CD4-positive, CD25-positive, alpha-beta regulatory T cell (primary cell): ENCODE data around the gene EVI5. TPM values are rescaled to one million over a fixed set of nuclear protein-coding genes. Genes with fewer than 3 reads are reported as not detected.
A peak's percentile ranks its signal among the peaks of the same experiment; 100 is the strongest.
"Not testable (repeated sequence)": the region's sequence is repeated elsewhere in the genome, so short reads cannot be mapped to it uniquely, and the experiment has no call there.

Experiments
- ATAC-seq, 2 donors: fragments of 150-1000 bp; cut with Tn5 transposase; one replicate each; pipeline ENCODE4 v1.10.0; 2021; ENCODE audit warnings: low read depth in 2 of 2, moderate number of reproducible peaks in 2 of 2, moderate library complexity in 1 of 2
- DNase-seq, 3 donors: peaks; one replicate each; pipeline versions ENCODE4 v3.0.0 to v3.0.0-alpha.2; 2012 to 2022; ENCODE audit warnings: mixed read lengths in 1 of 3
- H3K27ac ChIP-seq: one replicate; pipeline ENCODE4 v1.7.0; 2013; ENCODE audit warnings: mild to moderate bottlenecking, low read length; ENCODE audit not compliant: insufficient read depth, poor library complexity, severe bottlenecking
- H3K27me3 ChIP-seq: one replicate; pipeline ENCODE4 v1.7.0; 2013; ENCODE audit warnings: low read length; ENCODE audit not compliant: control insufficient read depth, insufficient read depth
- H3K36me3 ChIP-seq: one replicate; pipeline ENCODE4 v1.7.0; 2013; ENCODE audit warnings: mild to moderate bottlenecking, low read length, moderate library complexity; ENCODE audit not compliant: control insufficient read depth, insufficient read depth
- H3K4me1 ChIP-seq: 2 replicates; pipeline ENCODE4 v1.7.0; 2013; ENCODE audit warnings: mild to moderate bottlenecking, low read length; ENCODE audit not compliant: insufficient read depth, control insufficient read depth, poor library complexity, severe bottlenecking
- H3K4me3 ChIP-seq: one replicate; pipeline ENCODE4 v1.7.0; 2013; ENCODE audit warnings: low read depth, mild to moderate bottlenecking, low read length, moderate library complexity
- H3K9me3 ChIP-seq, 2 experiments: 1 replicate in 1 of 2; 2 replicates in 1 of 2; pipeline ENCODE4 v1.7.0; 2013; ENCODE audit warnings: low read length in 2 of 2, mild to moderate bottlenecking in 1 of 2, moderate library complexity in 1 of 2; ENCODE audit not compliant: control insufficient read depth in 2 of 2
- H3K27ac Mint-ChIP-seq, 3 donors: one replicate each; pipeline ENCODE4 v1.8.0; 2020 to 2022; ENCODE audit warnings: mild to moderate bottlenecking in 3 of 3, mixed read lengths in 3 of 3, moderate library complexity in 2 of 3
- H3K27me3 Mint-ChIP-seq: one replicate; pipeline ENCODE4 v1.8.0; 2022; ENCODE audit warnings: mild to moderate bottlenecking, mixed read lengths
- H3K36me3 Mint-ChIP-seq: one replicate; pipeline ENCODE4 v1.8.0; 2020; ENCODE audit warnings: mixed read lengths
- H3K4me1 Mint-ChIP-seq, 4 donors: one replicate each; pipeline ENCODE4 v1.8.0; 2020 to 2022; ENCODE audit warnings: mixed read lengths in 4 of 4, mild to moderate bottlenecking in 1 of 4
- H3K4me3 Mint-ChIP-seq, 4 donors: one replicate each; pipeline ENCODE4 v1.8.0; 2020 to 2022; ENCODE audit warnings: mild to moderate bottlenecking in 4 of 4, mixed read lengths in 4 of 4, moderate library complexity in 3 of 4
- H3K9me3 Mint-ChIP-seq, 7 donors: one replicate each; pipeline ENCODE4 v1.8.0; 2020 to 2022; ENCODE audit warnings: mixed read lengths in 7 of 7, mild to moderate bottlenecking in 3 of 7, moderate library complexity in 2 of 7
- polyA plus RNA-seq, 4 donors: library from polyadenylated mRNA; unstranded; fragments of 300-500 nt; fragmentation: Illumina TruSeq; gene quantifications; one replicate each; pipeline ENCODE4 v1.2.3, GENCODE V29; 2021
- total RNA-seq: library from RNA; stranded (reverse); gene quantifications from one replicate; pipeline ENCODE4 v1.2.3, GENCODE V29; 2022

The EVI5 gene
- total and polyA plus RNA-seq, 5 donors from 2014 or later = 0.52 to 2.7 (median 0.59) TPM

DNA sequence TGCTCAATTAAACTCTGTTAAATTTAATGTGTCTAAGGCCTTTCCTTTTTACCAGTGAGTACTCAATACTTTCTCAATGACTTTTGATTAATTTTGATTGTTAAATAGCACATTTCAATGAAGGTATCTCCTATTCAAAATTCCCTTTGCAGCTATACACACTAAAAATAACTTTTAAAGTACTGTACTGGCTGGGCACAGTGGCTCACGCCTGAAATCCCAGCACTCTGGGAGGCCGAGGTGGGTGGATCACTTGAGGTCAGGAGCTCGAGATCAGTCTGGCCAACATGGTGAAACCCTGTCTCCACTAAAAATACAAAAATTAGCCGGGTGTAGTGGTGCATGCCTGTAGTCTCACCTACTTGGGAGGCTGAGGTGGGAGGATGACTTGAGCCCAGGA is 38.7 kb downstream of the EVI5 start:
- not testable (repeated sequence) for H3K36me3 ChIP-seq, H3K9me3 Mint-ChIP-seq, H3K27ac Mint-ChIP-seq, H3K4me1 ChIP-seq, H3K9me3 ChIP-seq, H3K4me3 Mint-ChIP-seq, H3K27me3 ChIP-seq, H3K4me3 ChIP-seq, H3K4me1 Mint-ChIP-seq, H3K36me3 Mint-ChIP-seq, H3K27me3 Mint-ChIP-seq, ATAC-seq, DNase-seq, H3K27ac ChIP-seq

GRCh38 chr1:92743221-92743620 is 41.7 kb downstream of the EVI5 start:
- peak overlapping the region in 1 of 4 donors; percentile 52 for H3K4me3 Mint-ChIP-seq
- H3K4me3 ChIP-seq = no peak overlapping the region
- no peaks in the 10 kb centered on the region for H3K36me3 Mint-ChIP-seq
- no peak overlapping the region for H3K27ac Mint-ChIP-seq
- no peaks in the 10 kb centered on the region for H3K27me3 ChIP-seq
- no peak for DNase-seq
- no peaks in the 10 kb centered on the region for H3K36me3 ChIP-seq
- H3K4me1 Mint-ChIP-seq = no peaks in the 10 kb centered on the region
- ATAC-seq = no peak
- no peaks in the 10 kb centered on the region for H3K9me3 ChIP-seq
- no peaks in the 10 kb centered on the region for H3K4me1 ChIP-seq
- H3K9me3 Mint-ChIP-seq = no peaks in the 10 kb centered on the region
- H3K27ac ChIP-seq = no peak overlapping the region
- H3K27me3 Mint-ChIP-seq = peaks cover 14% of the 10 kb centered on the region

GRCh38 chr1:92739669-92740524 is 45.0 kb downstream of the EVI5 start:
- Histone ChIP-seq H3K36me3 (no peaks in the 10 kb centered on the region), H3K27ac (no peak overlapping the region), H3K27me3 (peaks cover 4% of the 10 kb centered on the region), H3K4me1 (no peaks in the 10 kb centered on the region), H3K9me3 (no peaks in the 10 kb centered on the region), H3K4me3 (no peak overlapping the region)
- ATAC-seq = peak in 1 of 2 donors; percentile 24
- H3K4me1 Mint-ChIP-seq = no peaks in the 10 kb centered on the region
- no peaks in the 10 kb centered on the region for H3K9me3 Mint-ChIP-seq
- no peak overlapping the region for H3K4me3 Mint-ChIP-seq
- no peaks in the 10 kb centered on the region for H3K36me3 Mint-ChIP-seq
- H3K27ac Mint-ChIP-seq = no peak overlapping the region
- H3K27me3 Mint-ChIP-seq = peaks cover 20% of the 10 kb centered on the region
- no peak for DNase-seq

- Mint-ChIP-seq H3K4me1 (no peaks in the 10 kb centered on the region), H3K27ac (no peak overlapping the region)
- ATAC-seq = no peak
Measured at GRCh38 chr1:92736395-92736794, 48.5 kb downstream of the EVI5 start.

GRCh38 chr1:92730476-92730875 is 54.4 kb downstream of the EVI5 start:
- Mint-ChIP-seq H3K9me3 (peaks cover 0 to 1% (median 0%) of the 10 kb centered on the region in 7 donors), H3K4me1 (no peaks in the 10 kb centered on the region), H3K27me3 (no peaks in the 10 kb centered on the region), H3K27ac (no peak overlapping the region), H3K36me3 (no peaks in the 10 kb centered on the region), H3K4me3 (no peak overlapping the region)
- Histone ChIP-seq H3K9me3 (no peaks in the 10 kb centered on the region), H3K4me1 (no peaks in the 10 kb centered on the region), H3K27me3 (no peaks in the 10 kb centered on the region), H3K4me3 (no peak overlapping the region), H3K36me3 (no peaks in the 10 kb centered on the region), H3K27ac (no peak overlapping the region)
- ATAC-seq (no peak), DNase-seq (no peak)

More at GRCh38 chr1:92736395-92736794, 48.5 kb downstream of the EVI5 start:
- Histone ChIP-seq H3K4me3 (no peak overlapping the region), H3K4me1 (no peaks in the 10 kb centered on the region), H3K9me3 (no peaks in the 10 kb centered on the region), H3K27me3 (peaks cover 4% of the 10 kb centered on the region), H3K27ac (no peak overlapping the region), H3K36me3 (no peaks in the 10 kb centered on the region)
- H3K9me3 Mint-ChIP-seq = no peaks in the 10 kb centered on the region
- no peaks in the 10 kb centered on the region for H3K36me3 Mint-ChIP-seq
- peaks cover 20% of the 10 kb centered on the region for H3K27me3 Mint-ChIP-seq
- DNase-seq = peak in 1 of 3 donors; percentile 10
- H3K4me3 Mint-ChIP-seq = no peak overlapping the region

DNA sequence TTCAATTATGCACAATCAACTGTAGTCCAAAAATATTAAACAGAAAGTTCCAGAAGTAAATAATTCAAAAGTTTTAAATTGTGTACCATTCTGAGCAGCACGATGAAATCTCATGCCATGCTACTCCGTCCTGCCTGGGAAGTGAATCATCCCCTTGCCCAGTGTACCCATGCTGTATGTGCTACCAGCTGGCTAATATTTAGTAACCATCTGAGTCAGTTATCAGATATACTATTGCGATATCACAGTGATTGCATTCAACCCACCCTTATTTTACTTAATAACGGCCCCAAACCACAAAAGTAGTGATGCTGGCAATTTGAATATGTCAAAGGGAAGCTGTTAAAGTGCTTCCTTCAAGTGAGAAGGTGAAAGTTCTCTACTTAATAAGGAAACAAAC is 56.2 kb downstream of the EVI5 start:
- H3K27ac Mint-ChIP-seq = peak overlapping the region in 1 of 3 donors; percentile 74
- no peaks in the 10 kb centered on the region for H3K36me3 ChIP-seq
- H3K9me3 ChIP-seq = no peaks in the 10 kb centered on the region
- no peak overlapping the region for H3K27ac ChIP-seq
- peaks cover 0 to 1% (median 0%) of the 10 kb centered on the region in 7 donors for H3K9me3 Mint-ChIP-seq
- H3K36me3 Mint-ChIP-seq = peaks cover 4% of the 10 kb centered on the region
- no peaks in the 10 kb centered on the region for H3K27me3 Mint-ChIP-seq
- H3K27me3 ChIP-seq = no peaks in the 10 kb centered on the region
- no peak overlapping the region for H3K4me3 ChIP-seq
- DNase-seq (no peak), ATAC-seq (no peak)
- H3K4me1 Mint-ChIP-seq = no peaks in the 10 kb centered on the region
- no peaks in the 10 kb centered on the region for H3K4me1 ChIP-seq
- H3K4me3 Mint-ChIP-seq = no peak overlapping the region

DNA sequence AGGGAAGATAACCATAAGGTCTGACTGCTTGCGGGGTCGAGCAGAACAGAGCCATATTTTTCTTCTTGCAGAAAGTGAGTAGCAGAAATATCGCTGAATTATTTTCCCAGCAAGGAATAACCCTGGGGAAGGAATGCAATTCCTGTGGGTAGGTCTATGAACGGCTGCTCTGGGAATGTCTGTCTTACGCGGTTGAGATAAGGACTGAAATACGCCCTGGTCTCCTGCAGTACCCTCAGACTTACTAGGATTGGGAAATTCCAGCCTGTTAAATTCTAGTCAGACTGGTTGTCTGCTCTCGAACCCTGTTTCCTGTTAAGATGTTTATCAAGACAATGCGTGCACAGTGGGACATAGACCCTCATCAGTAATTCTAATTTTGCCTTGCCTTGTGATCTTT is 61.2 kb downstream of the EVI5 start:
- not testable (repeated sequence) for DNase-seq, H3K4me3 Mint-ChIP-seq, ATAC-seq, H3K4me1 ChIP-seq, H3K27ac ChIP-seq, H3K27me3 ChIP-seq, H3K27ac Mint-ChIP-seq, H3K36me3 ChIP-seq, H3K4me1 Mint-ChIP-seq, H3K4me3 ChIP-seq, H3K9me3 ChIP-seq, H3K36me3 Mint-ChIP-seq
- H3K9me3 Mint-ChIP-seq = peaks cover 0 to 12% (median 1%) of the 10 kb centered on the region in 7 donors
- peaks cover 12% of the 10 kb centered on the region for H3K27me3 Mint-ChIP-seq

- H3K36me3 Mint-ChIP-seq = peaks cover 4% of the 10 kb centered on the region
- no peak overlapping the region for H3K4me3 Mint-ChIP-seq
- H3K9me3 Mint-ChIP-seq = peaks cover 0 to 12% (median 1%) of the 10 kb centered on the region in 7 donors
- H3K27ac Mint-ChIP-seq = no peak overlapping the region
- Histone ChIP-seq H3K27me3 (no peaks in the 10 kb centered on the region), H3K9me3 (no peaks in the 10 kb centered on the region), H3K36me3 (no peaks in the 10 kb centered on the region), H3K4me3 (no peak overlapping the region), H3K27ac (no peak overlapping the region), H3K4me1 (no peaks in the 10 kb centered on the region)
- H3K4me1 Mint-ChIP-seq = no peaks in the 10 kb centered on the region
- DNase-seq = no peak
- no peak for ATAC-seq
- peaks cover 21% of the 10 kb centered on the region for H3K27me3 Mint-ChIP-seq
Measured at GRCh38 chr1:92721886-92722285, 63.0 kb downstream of the EVI5 start.
